Choroid plexus epithelial cell (primary cell): ENCODE results near the gene IFNLR1.

Experiments used
- DNase-seq: peaks from one replicate; pipeline ENCODE4 v3.0.0-alpha.2; 2010; ENCODE audit warnings: low read depth
- H3K4me3 ChIP-seq: 2 replicates; pipeline ENCODE4 v1.5.1; 2011; ENCODE audit warnings: low read depth, mild to moderate bottlenecking, control low read depth, low read length, moderate library complexity
- TF ChIP-seq, protein P1 (sequence below): conservative IDR thresholded peaks from 2 replicates; pipeline ENCODE4 v1.5.1; 2011; ENCODE audit warnings: low read depth, mild to moderate bottlenecking, control low read depth, inconsistent platforms, low read length, moderate library complexity

Gene IFNLR1

GRCh38 chr1:24159366-24159765 lies 27.7 kb downstream of the IFNLR1 start:
- no peak for DNase-seq
- H3K4me3 ChIP-seq = no peak overlapping the region
- TF ChIP-seq, protein P1, sequence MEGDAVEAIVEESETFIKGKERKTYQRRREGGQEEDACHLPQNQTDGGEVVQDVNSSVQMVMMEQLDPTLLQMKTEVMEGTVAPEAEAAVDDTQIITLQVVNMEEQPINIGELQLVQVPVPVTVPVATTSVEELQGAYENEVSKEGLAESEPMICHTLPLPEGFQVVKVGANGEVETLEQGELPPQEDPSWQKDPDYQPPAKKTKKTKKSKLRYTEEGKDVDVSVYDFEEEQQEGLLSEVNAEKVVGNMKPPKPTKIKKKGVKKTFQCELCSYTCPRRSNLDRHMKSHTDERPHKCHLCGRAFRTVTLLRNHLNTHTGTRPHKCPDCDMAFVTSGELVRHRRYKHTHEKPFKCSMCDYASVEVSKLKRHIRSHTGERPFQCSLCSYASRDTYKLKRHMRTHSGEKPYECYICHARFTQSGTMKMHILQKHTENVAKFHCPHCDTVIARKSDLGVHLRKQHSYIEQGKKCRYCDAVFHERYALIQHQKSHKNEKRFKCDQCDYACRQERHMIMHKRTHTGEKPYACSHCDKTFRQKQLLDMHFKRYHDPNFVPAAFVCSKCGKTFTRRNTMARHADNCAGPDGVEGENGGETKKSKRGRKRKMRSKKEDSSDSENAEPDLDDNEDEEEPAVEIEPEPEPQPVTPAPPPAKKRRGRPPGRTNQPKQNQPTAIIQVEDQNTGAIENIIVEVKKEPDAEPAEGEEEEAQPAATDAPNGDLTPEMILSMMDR = no peak

- TF ChIP-seq, protein P1 = peak; percentile 48
- peak; percentile 23 for DNase-seq
- H3K4me3 ChIP-seq = no peak overlapping the region
Observed at GRCh38 chr1:24157918-24158481, 29.1 kb downstream of the IFNLR1 start.

DNA sequence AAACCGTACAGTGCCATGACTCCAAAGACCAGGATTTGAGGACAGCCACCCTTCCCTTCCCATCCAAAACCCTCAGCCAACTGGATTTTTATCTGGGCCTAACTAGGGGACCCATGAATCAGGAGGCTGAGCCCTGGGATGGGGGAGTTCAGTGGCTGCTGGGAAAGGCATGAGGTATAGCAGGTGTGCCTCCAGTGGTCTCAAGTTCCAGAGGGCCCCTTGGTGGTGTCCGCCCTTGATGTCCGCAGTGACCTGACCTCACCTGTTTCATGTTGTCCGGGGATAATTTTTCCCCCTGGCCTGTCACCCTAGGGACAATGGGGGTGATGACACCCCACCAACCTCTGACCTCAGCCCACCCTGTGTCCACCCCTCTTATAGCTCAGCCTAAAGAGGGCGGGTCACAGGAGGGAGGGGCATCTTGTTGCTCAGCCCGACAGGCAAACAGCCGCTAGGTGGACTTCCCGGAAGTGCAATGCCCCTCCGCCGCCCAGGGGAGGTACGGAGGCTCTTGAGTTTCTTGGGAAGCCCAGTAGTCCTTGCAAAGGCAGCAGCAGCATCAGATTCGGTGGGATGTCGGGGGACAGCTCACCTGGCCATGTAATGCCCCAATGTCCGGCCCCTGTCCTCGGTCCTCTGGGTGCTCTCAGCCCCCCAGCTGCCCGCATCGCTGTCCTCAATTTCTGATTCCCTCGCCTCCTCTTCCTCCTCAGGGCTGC lies 30.4 kb downstream of the IFNLR1 start:
- no peak overlapping the region for H3K4me3 ChIP-seq
- no peak for DNase-seq
- TF ChIP-seq, protein P1 = no peak

DNA sequence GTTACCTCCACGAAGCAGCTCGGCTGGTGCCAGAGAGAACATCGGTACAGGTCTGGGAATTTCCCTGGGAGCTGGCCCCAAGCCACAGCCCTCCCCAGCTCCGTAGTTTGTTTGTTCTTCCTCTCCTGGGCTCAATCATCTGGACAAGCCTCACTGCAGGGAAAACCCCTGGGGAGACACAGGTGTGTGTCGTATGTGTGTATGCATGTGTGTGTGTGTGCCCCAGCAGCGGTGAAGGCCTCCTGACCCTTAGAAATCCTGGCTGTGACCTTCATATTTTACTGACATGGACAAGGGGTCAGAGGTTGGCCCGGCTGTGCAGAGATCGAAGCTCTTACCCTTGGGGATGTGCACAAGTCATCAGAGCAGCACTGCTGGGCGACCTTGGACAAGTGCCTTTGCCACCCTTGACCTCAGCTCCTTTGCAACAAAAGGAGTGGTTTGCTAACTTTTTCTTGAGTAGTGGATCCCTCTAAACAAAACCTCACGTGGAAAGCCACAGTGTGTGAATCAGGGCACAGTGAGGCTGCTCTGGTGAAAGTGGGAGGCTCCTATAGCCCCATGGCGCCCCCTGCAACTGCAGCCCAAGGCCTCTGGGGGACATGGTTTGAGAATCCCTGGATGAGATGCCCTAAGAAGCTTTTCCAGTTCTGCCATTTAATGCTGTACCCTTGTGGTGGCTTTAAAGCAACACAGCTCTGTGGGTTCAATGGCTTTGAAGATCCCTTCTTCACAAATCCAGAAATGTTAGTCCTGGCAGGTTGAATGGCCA lies 31.9 kb downstream of the IFNLR1 start:
- no peak overlapping the region for H3K4me3 ChIP-seq
- DNase-seq = no peak
- TF ChIP-seq, protein P1 = peak; percentile 31

DNA sequence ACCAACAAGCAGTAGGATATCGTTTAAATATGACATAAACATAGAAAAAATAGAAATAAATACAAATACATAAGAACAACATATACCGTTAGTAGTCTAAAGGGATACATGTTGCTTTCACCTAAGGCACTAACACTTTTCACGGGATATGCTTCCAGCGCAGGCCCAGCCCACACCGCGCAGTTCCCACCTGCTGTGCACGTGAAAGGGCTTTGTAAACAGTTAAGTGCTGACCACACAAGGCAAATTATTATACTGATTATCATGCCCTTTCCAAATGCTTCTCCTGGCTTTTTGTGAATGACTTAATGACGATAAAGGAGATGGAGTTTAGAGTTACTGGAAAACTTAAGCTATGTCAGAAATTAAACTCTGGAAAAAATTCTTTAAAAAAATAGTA lies 32.9 kb downstream of the IFNLR1 start:
- H3K4me3 ChIP-seq = no peak overlapping the region
- TF ChIP-seq, protein P1 = no peak
- no peak for DNase-seq

DNA sequence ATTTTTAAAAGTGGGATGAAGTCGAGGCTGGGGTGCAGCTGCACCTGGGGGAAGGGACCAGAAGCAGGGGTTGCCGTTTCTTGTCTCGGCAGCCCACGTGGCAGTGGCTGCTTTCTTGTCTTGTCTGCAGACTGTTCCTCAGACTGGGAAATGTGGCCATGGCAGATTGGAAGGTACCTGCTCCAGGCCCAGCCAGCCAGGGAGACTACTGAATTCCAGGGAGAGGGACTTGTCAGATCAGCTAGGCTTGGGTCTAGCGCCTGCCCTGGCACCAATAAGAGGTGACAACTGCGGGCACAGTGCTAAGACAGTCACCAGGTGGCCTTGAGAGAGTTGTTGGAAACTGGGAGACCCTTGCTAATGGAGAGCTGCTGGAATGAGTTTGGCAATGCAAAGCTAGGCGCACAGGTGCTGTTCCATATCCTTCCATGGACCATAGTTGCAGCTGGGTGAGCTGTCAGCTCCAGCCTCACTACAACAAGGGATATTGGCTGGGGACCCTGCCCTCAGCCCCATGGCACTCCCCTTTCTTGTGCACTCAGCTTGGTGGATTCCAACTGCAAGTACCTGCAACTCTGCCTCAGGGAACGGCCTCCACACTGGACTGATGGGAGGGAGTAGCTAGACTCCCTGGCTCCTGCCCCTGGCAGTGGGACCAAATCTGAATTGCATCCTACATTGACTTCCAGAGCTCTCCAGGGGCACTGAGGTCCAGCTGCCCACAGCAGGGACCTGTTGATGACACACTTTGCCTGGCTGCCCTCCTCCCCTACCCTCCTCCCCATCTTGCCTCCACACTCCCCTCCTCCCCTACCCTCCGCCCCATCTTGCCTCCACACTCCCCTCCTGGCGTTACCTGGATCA lies 34.2 kb downstream of the IFNLR1 start:
- no peak for DNase-seq
- TF ChIP-seq, protein P1 = no peak
- no peak overlapping the region for H3K4me3 ChIP-seq
